NCI-H2081 (cell line): ENCODE data around the gene C3.
"Not testable (repeated sequence)": the region's sequence is repeated elsewhere in the genome, so short reads cannot be mapped to it uniquely, and the experiment has no call there.

Source experiments
- DNase-seq, 2 experiments: peaks; one replicate each; lab custom pipeline; 2025; lab: John Stamatoyannopoulos, UW

Gene C3

DNA sequence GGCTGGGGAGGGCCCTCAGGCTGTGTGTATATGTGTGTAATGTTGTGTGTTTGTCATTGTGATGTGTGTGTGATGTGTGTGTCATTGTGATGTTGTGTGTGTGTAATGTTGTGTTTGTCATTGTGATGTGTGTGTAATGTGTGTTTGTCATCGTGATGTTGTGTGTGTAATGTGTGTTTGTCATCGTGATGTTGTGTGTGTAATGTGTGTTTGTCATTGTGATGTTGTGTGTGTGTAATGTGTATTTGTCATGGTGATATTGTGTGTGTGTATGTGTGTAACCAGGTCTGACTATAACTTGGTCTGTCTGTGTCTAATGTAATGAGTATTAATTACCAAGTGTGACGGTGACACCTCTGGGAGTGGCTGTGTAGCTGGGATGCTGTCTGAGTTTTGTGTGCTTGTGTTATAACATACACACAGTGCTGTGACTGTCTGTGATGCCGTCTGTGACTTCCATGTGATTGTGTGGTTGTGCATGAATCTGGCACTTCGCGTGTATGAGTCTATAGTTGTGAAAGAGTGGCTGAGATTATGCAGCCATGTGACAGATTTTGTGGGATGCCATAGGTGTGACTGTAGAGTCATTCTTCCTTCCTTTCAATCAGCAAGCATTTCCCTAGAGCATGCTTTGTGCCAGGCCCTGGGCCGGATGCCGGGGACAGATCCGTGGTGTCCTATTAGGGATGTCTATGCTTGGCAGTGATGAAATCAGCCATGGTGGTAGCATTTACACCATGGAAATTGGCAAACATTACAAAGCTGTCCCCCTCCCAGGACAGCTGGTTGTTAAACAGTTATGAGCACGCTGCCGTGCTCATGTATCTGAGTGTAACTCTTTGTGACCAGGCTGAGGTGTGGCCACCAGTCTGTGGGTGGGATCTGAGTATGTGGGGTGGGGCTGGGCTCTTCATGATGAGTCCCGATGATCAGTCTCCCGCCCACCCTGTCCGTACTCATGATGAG lies 56.9 kb downstream of the C3 start:
- DNase-seq = no peak

DNA sequence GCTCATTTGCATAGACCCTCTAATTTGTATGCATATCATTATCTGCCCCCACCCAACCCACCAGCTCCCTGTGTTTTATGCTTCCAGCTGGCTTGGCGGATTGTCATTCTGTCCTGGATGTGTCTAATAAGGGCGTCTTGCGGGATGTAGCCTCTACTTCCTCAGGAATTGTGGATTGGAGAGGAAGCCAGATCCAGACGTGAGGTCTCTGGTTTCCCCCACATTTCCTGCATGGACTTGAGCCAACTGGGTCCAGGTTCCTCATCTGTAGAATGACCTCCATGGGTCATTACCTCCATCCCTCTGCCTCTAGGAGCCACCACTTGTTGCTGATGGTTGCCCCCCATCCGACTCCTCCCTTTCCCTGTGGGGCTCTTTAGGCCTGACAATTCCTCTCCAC lies 57.7 kb downstream of the C3 start:
- DNase-seq = no peak

DNA sequence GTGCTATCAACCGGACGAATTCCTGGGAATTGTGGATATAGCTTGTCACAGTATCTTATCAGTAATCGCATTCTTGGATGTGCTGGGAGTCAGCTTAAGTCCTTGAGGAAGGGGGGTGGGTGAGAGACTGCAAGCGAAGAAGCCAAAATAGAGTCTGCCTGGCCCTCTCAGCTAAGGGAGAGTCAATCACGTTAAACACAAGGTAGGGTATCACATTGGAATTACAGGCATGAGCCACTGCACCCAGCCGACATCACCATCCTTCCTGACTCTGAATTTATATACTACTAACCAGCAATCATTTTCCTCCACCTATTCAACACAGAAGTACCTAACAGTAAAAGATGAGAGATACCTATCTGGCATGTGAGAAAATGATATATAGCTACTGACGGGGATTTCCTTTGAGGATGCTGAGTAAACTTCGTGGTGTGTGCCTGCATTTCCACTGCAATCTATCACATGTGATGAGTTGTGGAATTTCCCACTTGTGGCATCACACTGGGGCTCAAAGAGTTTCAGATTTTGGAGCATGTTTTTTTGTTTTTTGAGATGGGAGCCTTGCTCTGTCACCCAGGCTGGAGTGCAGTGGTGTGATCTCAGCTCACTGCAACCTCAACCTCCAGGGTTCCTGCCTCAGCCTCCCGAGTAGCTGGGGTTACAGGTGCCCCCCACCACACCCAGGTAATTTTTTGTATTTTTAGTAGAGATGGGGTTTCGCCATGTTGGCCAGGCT lies 58.8 kb downstream of the C3 start:
- not testable (repeated sequence) for DNase-seq

DNA sequence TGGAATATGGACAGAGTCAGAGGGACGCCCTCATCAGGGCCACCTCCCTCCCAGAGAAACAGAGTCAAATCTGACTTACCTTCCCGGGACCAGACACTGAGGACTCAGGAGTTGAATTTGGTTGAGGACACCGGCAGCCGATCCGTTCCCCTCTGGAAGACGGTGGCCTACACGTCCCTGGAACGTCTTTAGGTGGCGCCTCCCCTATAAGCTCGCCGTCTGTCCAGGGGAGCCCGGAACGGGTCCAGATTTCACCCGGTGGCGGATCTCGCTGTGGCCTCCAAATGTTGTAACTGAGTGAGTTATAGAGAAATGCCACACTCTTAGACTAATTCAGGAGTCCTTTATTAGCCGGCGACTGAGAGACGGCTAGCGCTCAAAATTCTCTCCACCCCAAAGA lies 59.5 kb downstream of the C3 start:
- DNase-seq = no peak

DNA sequence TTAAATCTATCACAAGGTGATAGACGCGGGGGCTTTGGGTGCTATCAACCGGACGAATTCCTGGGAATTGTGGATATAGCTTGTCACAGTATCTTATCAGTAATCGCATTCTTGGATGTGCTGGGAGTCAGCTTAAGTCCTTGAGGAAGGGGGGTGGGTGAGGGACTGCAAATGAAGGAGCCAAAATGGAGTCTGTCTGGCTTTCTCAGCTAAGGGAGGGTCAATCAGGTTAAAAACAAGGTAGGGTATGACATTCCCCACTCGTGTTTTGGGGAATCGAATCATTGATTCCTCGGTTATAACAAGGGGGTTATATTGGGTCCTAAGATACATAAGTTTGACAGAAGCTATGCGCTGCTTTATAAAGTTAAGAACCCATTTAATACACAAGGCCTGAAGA lies 64.1 kb downstream of the C3 start:
- not testable (repeated sequence) for DNase-seq

DNA sequence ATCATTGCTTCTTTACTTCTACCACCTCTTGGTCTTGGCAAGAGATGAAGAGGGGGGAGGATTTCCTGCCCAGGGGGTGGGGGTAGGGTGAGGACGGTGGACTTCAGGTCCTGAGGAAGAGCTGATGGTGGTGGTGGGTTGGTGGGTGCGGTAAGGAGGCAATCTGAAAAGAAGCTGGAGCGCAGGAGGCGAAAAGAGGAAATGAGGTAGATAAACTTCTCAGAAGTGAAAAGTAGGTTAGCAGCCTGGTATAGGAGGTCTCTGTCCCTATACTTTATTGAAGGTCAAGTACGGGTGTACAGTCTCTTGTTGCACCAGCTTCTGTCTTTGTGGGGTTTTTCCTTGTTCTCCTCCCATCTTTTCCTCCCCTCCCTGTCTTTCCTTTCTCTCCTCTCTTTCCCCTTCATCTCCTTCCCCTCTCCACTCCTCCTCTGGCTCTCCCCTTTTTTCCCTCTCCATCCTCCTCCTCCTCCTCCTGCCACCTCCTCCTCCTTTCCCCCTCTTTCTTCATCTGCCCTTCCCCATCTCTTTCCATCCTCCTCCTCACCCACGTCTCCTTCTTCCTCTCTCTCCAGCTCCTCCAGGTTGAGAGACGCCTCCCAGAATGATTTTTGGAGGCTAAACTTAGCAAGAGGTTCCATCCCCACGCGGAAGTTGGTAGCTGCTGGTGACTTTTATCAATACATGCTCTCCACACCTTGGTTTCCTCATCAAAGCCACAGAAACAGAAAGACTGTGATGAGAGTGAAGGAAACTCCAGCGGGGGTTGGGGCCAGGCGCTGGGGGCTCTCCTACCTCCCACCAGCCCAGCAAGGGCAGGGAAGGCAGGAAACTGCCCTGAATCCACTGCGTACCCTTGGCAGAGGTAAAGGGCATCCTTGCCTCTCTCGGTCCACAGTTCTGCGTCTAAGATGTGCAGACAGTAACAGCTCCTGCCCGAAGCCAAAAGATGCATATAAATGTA lies 65.8 kb downstream of the C3 start:
- no peak for DNase-seq

DNA sequence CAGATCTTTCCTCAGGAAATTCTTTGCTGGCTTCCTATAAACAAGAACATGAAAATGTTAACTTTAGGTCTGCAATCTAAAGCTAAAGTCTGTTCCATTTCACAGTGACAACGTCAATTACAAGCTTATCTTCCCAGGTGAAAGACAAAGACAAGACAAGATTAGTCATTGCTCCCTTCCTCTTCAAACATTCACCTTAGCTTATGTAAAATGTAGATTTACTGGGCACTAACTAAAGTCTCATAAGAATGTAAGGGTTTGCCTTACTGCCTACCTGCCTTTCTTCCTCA lies 67.7 kb downstream of the C3 start:
- no peak for DNase-seq

DNA sequence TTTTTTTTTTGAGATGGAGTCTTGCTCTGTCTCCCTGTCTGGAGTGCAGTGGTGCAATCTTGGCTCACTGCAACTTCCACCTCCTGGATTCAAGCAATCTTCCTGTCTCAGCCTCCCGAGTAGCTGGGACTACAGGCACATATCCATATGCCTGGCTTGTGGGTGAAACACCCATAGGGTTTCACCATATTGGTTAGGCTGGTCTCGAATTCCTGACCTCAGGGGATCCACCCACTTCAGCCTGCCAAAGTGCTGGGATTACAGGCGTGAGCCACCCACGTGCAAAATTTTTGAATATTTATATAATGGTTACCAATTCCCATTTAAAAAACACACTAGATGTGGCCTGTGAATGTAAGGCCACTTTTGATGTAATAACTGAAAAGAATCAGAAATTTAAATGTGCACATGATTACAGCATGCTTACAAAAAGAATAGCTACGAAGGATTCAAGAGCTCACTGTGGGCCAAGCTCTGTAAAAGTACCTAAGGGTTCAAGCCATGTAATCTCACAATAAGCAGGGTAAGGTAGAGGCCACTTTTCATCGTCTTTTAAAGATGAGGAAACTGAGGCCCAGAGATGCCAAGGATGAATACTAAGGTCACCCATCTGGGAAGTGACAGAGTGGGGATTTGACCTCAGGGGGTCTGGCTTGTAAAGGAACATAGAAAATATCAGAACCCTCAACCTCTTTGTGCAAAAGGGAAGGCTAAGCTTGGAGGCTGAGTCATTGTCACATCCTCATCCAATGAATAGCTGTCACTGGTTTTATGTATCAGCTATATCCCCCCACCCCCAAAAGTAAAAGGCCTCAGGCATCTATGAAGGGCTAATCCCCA lies 68.3 kb downstream of the C3 start:
- DNase-seq = no peak

DNA sequence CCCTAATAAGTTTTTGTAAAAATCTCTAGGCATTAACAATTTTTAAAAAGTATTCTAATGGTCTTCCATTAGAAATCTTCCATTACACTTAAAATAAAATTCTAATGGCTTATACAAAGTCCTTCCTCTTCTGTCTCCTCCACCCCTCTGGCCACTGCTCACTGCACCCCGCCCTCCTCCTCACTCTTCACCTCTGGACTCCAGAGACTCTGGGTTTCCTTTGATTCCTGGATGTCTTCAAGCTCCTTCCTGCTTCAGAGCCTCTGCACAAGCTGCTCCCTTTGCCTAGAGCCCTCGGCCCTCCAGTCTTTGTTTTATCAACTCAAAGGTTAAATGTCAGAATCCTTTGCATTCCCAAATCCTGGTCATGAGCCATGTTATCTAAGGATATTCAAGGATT lies 71.3 kb downstream of the C3 start:
- DNase-seq = no peak

DNA sequence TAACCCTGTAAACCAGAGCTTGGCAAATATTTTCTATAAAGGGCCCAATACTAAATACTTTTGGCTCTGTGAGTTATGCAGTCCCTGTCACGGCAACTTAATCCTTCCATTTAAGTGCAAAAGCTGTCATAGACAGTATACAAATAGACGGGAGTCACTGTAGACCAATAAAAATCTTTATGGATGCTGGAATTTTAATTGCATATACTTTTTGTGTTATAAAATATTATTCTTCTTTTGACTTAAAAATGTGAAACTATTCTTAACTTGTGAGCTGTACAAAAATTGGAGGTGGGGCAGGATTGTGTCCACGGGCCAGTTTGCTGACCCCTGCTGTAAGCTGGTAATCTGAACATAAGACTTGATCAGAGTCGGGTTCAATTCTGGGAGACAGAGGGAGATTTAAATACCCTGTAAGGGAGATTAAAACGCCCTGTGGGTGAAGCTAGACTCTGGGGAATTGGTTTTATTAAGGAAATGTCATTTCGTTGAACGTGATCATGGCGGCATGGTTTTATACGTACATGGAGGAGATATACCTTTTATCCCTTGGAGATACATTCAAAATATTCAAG lies 72.2 kb downstream of the C3 start:
- DNase-seq = no peak

DNA sequence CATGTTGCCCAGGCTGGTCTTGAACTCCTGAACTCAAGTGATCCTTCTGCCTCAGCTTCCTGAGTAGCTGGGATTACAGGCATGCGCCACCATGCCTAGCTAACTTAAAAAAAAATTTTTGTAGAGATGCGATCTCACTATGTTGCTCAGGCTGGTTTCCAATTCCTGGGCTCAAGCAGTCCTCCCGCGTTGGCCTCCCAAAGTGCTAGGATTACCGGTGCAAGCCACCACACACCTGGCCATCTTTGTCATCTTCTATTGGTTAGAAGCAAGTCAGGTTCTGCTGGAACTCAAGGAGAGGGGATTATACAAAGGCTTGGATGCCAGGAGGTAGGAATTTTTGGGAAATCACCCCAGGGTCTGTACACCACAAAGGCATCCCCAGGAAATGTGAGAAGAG lies 75.7 kb downstream of the C3 start:
- DNase-seq = no peak

DNA sequence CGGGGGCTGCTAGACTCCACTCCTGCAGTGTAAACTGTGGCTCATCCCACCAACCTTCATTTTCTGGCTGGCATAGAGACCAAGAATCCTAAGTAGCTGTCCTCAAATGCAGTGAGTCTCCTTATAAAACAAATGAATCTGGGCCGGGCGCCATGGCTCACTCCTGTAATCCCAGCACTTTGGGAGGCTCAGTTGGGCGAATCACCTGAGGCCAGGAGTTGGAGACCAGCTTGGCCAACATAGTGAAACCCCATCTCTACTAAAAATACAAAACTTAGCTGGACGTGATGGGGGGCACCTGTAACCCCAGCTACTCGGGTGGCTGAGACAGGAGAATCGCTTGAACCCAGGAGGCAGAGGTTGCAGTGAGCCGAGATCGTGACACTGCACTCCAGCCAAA lies 80.1 kb downstream of the C3 start:
- DNase-seq = not testable (repeated sequence)

DNA sequence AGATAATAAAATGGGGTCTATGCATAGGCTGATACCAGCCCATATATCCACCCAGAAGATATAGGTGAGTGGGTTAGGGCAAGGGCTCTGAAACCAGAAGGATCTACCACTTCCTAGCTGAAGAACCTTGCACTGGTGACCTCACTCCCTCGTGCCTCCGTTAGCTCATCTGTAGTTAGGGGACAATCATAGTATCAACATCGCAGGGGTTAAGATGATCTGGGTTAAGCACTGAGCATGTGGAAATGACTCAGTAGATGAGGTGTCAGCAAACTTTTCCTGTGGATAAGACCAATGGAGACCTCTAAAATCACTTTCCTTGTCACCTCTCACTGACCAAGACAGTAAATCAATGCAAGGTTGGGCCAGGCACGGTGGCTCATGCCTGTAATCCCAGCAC lies 81.0 kb downstream of the C3 start:
- DNase-seq = no peak

DNA sequence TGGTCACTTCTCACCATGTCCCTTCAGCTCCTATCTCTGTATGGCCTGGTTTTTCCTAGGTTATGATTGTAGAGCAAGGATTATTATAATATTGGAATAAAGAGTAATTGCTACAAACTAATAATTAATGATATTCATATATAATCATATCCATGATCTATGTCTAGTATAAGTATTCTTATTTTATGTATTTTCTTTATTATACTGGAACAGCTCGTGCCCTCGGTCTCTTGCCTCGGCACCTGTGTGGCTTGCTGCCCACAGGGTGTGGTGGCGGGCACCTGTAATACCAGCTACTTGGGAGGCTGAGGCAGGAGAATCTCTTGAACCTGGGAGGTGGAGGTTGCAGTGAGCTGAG lies 87.0 kb downstream of the C3 start:
- not testable (repeated sequence) for DNase-seq

DNA sequence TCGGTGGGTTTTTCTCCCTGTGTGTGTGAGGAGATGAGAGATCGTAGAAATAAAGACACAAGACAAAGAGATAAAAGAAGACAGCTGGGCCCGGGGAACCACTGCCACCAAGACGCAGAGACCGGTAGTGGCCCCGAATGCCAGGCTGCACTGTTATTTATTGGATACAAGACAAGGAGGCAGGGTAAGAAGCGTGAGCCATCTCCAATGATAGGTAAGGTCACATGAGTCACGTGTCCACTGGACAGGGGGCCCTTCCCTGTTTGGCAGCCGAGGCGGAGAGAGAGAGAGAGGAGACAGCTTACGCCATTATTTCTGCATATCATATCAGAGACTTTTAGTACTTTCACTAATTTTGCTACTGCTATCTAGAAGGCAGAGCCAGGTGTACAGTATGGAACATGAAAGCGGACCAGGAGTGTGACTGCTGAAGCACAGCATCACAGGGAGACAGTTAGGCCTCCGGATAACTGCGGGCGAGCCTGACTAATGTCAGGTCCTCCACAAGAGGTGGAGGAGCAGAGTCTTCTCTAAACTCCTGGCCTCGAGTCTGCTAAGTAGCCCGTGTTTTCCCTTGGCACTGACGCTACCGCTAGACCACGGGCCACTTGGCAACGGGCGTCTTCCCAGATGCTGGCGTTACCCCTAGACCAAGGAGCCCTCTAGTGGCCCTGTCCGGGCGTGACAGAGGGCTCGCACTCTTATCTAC lies 87.5 kb downstream of the C3 start:
- peak in 1 of 2 experiments; percentile 20 for DNase-seq

DNA sequence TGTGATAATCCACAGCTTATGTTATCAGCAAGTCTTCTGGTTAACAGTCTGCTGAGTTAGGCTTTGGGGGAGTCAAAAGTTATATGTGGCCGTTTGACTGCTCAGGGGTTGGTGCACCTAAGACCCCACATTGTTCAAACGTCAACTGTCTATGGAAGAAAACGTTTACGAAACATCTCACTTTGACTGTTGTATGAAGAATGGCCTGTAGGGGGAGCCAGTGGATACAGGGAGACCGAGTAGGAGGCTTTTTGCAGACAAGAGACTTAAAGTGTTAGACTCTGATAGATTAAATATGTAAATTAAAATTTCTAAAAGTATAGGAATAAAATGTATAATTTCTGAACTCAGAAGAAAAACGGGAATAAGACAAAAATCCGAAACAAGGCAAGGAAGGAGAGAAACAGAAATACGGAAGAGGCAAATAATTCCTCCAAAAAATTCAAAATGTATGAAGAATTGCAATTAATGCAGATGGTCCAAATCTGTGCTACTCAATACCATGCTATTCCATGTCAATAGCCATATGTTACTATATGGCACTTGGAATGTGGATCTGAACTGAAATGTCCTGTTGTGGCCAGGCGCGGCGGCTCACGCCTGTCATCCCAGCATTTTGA lies 88.3 kb downstream of the C3 start:
- peak; percentile 38 to 62 for DNase-seq
